ENCODE data around the gene RELL1.

Gene RELL1

GRCh38 chr4:37599092-37599790 lies 86.9 kb downstream of the RELL1 start:
- DNase-seq (ENCODE audit: low read depth in 3 of 3) = no peak

GRCh38 chr4:37597034-37597433 lies 89.1 kb downstream of the RELL1 start:
- DNase-seq (ENCODE audit: low read depth in 3 of 3) = no peak

GRCh38 chr4:37595875-37596680 lies 90.1 kb downstream of the RELL1 start:
- DNase-seq (ENCODE audit: low read depth in 3 of 3) = no peak

- no peak for DNase-seq (ENCODE audit: low read depth in 3 of 3)
These were observed 92.1 kb downstream of the RELL1 start for GRCh38 chr4:37594099-37594498.

GRCh38 chr4:37591349-37591748 lies 94.8 kb downstream of the RELL1 start:
- no peak for DNase-seq (ENCODE audit: low read depth in 3 of 3)

- no peak for DNase-seq (ENCODE audit: low read depth in 3 of 3)
These were observed 96.2 kb downstream of the RELL1 start for GRCh38 chr4:37590016-37590415.

- no peak for DNase-seq (ENCODE audit: low read depth in 3 of 3)
These were observed 98.0 kb downstream of the RELL1 start for GRCh38 chr4:37588150-37588549.

- DNase-seq (ENCODE audit: low read depth in 3 of 3) = no peak
These were observed 100.0 kb downstream of the RELL1 start for GRCh38 chr4:37586194-37586593.

GRCh38 chr4:37584493-37585060 lies 101.6 kb downstream of the RELL1 start:
- DNase-seq (ENCODE audit: low read depth in 3 of 3) = no peak

- no peak for DNase-seq (ENCODE audit: low read depth in 3 of 3)
These were observed 102.1 kb downstream of the RELL1 start for GRCh38 chr4:37584071-37584470.

- DNase-seq (ENCODE audit: low read depth in 3 of 3) = no peak
These were observed 112.6 kb downstream of the RELL1 start for GRCh38 chr4:37573566-37573965.

GRCh38 chr4:37568489-37568888 lies 117.7 kb downstream of the RELL1 start:
- no peak for DNase-seq (ENCODE audit: low read depth in 3 of 3)

- DNase-seq (ENCODE audit: low read depth in 3 of 3) = no peak
These were observed 118.3 kb downstream of the RELL1 start for GRCh38 chr4:37567836-37568235.

- DNase-seq (ENCODE audit: low read depth in 3 of 3) = no peak
These were observed 123.6 kb downstream of the RELL1 start for GRCh38 chr4:37562592-37562991.

- DNase-seq (ENCODE audit: low read depth in 3 of 3) = no peak
These were observed 124.4 kb downstream of the RELL1 start for GRCh38 chr4:37561803-37562207.

GRCh38 chr4:37561196-37561802 lies 124.9 kb downstream of the RELL1 start:
- DNase-seq (ENCODE audit: low read depth in 3 of 3) = no peak
